NCI-H1105 treated with DMSO at 0.1 percent for 48 hours (cell line): Measurements from ENCODE around the gene CHST8.
A peak's percentile ranks its signal among the peaks of the same experiment; 100 is the strongest.

ENCODE experiments used
- DNase-seq: peaks from one replicate; lab custom pipeline; 2025; lab: John Stamatoyannopoulos, UW

CHST8 gene

DNA sequence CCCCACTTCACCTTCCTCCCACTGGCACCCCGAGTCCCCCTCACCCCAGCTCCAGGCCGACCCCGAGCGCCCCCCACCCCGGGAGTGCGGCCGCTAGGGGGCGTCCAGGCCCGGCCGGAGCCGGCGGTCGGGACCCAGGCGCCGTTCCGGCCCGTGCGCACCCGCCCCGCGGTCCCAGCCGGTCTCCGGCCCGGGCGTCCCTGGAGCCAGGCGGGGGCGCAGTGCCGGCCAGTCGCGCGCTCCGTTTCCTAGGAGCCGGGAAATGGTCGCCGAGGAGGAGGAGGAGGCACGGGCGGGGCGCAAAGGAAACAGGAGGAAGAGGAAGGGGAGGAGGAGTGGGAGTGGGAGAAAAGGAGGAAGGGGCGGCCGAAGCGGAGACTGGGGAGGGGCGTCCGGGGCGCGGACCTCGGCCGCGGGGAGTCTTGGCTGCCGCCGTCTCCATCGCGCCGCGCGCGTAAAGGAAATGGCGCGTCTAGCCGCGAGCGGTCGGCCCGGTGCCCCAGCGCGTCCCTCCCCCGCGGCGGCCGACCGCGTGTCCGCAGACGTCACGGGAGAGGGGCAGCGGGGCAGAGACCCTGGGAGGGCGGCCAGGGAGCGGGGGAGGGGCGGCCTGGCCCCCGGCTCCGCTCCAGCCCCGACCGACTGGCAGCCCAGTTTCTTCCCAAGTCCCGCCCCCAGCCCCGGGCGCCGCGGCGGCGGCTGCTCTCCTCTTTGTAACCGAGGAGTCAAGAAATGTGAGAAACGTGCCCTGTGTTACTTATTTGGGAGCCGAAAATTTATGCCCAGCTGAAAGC is 173.8 kb downstream of the CHST8 start:
- peak; percentile 64 for DNase-seq

DNA sequence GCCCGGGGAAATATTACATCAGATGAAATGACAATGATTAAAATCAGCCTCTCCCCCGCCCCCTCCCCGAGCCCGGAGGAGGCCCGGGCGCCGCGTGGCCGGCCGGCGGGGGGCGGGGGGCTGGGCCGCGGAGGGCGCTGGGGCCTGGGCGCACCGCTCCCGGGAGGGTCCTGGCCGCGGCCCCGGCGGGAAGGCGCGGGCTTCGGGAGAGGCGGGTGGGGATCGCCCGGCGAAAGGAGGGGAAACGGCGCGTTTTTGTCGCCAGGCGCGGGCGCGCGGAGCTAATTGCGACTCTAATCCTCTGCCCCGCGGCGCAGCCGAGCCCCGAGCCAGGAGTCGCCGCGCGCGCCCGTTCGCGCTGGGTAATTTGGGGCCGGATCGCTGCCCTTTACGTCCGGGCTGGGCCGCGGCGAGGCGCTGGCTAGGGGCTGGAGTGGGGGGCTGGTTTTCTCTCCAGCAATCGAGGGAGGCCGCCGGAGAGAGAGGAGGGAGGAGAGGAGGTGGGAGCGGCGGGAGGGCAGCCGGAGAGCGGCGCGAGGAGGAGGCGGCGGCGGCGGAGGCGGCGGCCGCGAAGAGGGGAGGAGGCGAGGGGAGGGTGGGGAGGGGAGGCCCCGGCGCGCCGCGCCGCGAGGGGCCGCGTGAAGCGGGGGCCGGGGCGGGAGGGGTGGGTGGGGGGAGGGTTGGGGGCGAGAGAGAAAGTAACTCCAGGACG is 174.6 kb downstream of the CHST8 start, which contains the start of gene KCTD15:
Gene KCTD15 (plus strand): TSS at position 707 of the 712 bp plus-strand sequence. CDS start 3,585 bp downstream, outside the sequence.
- peak; percentile 33 for DNase-seq

DNA sequence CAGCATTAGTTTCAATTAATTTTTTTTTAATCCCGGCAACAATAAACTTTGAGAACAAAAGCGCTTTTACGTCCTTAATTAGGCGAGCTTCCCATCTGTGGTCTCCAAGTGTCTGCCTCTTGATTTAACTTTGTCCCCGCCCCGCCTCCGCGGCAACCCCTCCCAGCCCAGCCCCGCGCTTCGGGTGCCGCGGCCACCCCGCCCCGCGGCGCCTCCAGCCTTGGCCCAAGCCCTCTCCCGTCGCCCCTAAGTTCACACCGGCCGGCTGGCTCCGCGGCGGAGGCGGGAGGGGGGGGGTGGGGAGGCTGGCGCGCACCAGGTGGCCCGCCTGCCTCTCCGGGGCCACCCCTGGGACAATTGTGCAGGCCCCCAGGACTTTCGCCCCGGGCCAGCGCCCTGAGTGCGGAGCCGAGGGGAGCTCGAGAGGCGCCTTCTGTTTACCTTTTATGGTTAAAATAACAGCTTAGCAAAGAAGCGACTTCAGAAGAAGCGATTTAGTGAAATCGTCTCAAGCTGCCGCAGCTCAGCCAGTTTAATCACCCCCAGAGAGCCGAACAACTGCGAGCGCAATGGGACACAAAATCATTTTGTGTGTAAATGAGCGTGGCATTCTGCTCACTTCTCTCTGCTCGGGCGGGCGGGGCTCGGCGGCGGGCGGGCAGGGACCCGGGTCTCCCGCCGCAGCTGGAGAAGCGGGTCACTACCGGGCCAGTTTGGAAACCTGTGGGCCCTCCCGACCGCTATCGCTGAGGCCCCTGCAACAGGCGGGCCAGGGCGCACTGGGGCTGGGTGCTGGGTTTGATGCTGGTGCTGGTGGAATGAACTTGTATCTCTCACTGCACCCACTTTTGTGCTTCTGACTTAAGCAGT is 176.3 kb downstream of the CHST8 start:
- peak; percentile 12 for DNase-seq

DNA sequence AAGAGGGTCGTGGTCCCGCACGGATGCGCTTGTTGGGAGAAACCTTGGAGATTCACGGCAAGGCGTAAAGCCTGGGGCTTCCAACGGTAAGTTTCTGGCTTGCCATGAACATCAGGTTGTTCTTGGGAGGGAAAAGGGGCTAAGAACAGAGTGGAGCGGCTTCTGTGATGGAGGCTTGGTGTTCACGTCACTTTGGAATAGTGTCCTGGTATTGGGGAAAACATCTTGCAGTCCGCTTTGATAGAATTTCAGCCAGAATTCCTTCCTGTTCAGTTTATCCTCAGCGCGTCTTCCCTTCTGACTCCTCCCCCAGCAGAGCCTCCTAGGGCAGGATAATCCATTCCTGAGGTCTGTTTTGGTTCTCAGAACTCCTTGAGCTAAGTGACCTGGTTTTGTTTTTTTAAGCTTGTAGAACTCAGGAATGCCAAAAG is 176.9 kb downstream of the CHST8 start:
- no peak for DNase-seq

DNA sequence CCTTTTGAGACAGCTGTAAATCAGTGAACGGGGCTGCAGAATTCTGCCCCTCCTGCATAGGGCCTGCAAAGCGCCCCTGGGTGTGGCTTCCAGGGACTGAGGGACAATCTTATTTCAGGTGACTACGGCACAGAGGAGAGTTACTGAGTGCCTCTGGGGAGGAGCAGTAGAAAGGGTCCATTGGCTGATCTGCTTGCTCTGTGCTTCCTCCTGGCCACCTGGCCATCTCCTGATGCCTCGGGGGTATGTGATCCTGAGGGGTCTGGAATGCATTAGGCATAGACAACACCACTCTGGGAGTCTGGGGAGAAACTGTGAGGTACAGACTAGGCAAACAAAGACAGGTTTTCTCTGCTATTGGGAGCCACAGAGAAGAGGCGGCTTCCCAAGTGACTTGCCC is 177.7 kb downstream of the CHST8 start:
- DNase-seq: no peak

DNA sequence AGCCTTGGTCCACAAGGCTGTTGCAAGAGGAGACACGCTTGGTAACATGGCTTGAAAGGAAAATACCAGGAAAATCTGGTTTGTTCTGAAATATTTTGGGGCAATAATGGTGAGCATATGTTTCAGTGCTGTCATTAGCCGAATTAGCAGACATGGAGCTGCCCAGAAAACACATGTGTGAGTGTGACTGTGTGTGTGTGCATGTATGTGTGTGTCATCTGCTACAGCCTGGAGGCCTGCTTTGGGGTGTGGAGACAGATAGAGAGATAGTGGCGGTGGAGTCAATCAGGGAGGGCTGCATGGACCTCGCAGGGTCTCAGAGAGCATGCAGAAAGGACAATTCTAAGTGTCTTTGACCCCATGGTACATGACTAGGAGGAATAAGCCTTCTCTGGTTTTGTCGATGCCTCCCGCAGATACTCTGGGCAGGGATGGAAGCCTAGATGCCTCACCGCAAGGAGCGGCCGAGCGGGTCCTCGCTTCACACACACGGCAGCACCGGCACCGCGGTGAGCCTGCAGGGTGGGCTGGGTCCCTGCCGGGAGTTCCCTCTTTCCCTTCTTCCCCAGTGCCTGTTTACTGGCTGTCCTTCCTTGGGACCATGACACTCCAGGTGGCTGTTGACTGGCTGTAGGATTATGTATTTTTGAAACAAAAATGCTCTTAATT is 178.4 kb downstream of the CHST8 start:
- no peak for DNase-seq

DNA sequence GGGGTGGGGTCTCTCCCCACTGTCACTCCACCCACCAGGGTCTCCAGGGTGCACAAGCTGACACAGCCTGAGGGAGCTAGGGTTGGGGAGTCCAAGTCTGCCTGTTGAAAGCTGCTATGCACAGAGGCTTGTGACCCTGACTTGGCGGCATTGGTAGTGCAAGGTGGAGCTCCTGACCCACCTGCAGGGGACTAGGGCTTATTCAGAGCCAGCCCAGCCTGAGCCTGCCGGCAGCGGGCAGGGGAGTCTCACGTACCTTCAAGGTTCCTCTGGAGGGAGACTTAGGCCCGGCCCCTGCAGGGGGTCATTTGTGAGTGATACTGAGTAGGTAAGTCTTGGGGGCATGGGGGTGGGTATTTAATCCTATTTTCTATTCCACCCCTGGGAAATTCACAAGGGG is 179.7 kb downstream of the CHST8 start:
- DNase-seq: no peak

DNA sequence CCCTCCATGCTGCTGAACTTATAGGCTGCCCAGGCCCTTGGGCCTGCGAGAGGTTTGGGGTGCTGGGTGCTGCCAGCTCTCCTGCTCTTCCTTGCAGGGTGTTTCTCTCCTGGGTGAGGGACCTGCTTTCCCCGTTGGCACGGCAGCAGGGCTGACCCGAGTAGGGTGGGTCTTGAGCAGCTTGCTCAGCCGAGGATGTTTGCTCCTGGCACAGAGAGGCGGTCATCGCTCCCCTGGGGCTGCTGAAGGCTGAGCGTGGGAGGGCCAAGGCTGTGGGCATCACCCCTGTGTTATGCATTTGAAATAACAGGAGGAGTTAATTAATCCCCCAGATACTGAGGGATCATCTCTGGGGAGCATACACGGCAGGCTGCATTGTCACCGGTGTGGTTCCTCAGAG is 180.2 kb downstream of the CHST8 start:
- no peak for DNase-seq

DNA sequence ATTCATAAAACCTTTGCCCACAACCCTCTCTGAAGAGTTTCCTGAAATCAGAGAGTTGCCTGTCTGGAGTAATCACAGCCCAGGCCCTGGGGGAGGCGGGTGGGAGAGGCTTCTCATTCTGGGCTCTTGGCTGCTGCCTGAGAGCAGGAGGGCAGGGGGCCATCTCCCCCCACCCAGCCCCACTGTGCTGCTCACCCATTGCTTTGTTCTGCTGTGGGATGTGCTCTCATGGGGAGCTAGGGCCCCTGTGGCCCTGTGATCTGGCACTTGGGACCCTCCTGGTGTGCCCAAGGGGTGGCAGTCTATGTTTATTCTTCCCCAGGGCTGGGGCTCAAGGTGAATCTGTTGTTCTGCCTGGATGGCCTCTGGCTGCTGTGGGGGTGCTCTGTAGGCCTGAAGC is 181.0 kb downstream of the CHST8 start:
- DNase-seq: no peak

DNA sequence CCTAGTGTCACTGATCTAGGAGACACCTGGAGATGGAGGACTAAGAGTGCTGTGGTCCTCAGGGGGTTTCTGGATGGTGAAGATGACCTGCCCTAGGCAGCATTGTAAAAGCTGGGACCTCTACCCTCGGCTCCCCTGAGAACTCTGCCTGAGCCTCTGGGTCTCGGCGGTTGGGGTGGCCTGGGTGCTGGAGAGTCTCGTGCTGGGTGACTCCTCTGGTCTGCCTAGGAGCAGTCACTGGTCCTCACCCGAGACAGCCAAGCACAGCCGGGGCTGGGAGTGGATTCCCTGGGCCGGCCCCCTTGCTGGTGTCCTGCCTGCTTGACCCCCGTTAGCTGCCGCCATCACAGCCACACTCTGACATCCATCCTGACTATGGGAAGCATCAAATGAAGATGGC is 181.6 kb downstream of the CHST8 start:
- no peak for DNase-seq

DNA sequence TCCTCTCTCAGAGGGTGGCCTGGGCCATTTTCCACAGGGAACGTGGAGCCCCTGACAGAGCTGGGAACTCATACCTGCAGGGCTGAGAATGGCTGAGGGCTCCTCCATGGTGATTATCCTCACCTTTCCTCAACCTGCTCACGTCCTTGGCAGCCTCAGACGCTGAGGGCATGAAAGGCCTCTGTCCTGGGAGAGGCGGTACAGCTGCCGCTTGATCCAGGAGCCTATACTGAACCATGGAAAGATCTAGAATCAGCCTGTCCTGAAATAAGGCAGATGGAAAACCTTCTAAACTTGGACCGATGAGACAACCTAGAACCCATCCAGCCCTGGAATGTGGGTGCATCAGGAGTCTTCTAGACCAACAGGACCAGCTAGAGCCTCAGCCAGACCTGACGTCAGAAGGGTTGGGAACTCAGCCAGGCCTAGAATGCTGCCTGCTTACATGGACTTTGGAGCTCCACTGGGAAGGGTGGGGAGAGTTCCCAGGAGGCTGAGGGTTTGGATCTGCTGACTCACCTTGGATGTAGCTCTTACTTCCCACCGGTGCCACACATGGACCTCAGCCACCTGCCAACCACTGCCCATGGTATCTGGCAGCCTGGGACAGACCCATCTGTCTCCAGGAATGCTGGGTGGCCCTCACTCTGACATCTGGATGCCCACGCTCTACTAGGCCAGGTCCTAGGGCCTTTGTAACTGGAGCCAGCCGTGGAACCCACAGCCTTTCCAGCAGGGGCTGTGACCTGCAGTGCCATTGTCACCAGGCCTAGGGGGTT is 182.5 kb downstream of the CHST8 start:
- DNase-seq: no peak

DNA sequence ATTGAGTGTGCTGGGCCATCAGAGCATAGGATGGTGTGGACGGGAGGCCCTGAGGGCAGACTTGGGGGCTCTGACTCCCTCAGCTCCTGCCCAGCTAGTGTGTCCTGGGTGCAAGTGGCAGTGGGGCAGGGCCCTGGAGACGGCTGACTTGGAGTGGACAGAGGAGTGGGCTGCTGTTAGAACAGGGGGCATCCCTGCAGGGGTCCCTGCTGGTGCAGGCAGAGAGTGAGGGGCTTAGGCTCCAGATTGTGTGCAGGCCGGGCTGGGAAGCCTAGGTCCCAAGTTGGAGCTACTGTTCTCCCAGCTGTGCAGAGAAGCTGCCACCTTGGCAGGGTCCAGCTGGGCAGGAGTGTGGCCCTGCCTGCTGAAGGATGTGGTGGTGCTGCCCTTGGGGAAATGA is 183.6 kb downstream of the CHST8 start:
- DNase-seq: no peak

DNA sequence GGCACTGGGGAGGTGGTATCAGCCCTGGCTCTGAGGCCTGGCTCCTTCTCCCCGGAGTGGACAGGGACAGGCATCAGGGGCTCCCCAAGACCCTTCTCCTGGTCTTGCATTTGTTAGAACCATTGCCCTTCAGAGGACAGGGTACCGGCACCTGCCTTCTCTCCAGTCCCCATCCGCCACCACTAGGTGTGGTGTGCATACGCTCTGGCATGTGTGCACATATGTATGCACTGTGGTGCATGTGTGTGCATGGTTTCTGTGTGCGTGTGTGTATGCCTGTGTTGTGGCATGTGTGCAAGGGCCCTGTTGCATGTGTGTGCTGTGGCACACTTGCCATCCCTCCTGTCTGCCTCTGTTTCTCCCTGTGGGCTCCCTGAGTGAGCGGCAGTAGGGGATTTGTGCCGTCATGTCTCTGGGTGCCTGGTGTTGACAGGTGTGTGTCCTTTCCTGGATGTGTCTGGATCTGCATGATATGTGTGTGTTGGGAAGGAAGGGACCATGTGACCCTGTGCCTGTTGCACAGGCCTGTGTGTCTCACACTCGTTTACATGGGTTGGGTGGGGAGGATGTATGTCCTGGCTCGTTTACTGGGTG is 184.2 kb downstream of the CHST8 start:
- no peak for DNase-seq

DNA sequence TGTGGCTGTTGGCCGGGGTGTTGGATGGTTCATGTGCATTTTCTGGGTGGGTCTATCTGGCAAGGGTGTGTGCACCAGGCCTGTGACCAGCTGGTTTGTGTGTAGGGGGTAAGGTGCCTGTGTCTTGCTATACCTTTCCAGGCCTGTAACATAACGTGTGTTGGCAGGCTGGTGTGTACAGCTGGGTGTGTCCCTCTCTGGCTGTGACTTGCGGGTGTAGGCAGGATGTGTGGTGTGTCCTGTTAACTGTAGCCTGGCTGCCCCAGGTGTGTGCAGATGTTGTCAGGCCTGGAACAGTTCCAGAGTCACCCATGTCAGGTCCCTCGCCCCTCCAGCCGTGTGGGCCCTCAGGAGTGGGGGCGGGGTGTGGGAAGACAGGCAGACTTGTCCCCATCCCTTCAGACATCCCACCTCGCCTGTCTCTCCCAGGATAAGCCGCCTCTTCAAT is 184.7 kb downstream of the CHST8 start:
- no peak for DNase-seq

DNA sequence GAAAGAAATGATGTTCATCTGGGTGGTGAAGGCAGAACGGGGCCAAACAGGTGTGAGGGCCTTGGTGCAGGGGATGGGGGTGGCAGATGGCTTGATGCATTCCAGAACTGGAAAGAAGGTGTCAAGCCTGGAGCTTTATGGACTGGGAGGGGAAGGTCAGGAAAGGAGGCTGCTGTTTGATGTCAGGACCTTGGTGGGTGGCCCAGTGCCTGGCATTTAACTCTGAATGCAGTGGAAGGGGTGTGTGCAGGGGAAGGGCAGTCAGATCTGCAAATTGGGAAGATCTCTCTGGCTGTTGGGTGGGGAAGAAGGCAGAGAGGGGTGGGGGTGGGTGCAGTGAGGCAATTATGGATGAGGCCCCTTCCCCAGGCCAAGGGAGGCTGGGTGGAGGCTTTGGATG is 186.6 kb downstream of the CHST8 start:
- no peak for DNase-seq

DNA sequence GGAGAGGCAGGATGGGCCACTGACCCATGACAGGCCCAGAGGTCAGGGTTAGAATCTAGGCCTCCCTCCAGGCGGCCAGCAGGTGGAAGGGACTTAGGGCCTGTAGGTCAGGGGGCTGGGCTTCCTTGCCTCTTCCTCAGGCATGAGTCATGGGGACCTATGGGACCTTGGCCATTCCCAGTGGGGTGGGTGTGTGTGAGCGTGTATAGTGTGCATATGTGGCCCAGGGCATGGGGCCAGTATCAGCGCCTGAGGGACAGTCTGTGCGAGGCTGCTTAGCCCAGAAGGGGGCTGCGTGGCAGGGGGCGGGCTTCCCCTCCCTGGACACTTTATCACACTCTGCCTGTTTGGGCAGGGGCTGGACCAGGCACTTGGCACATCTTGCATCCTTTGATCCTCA is 188.2 kb downstream of the CHST8 start:
- DNase-seq: no peak

DNA sequence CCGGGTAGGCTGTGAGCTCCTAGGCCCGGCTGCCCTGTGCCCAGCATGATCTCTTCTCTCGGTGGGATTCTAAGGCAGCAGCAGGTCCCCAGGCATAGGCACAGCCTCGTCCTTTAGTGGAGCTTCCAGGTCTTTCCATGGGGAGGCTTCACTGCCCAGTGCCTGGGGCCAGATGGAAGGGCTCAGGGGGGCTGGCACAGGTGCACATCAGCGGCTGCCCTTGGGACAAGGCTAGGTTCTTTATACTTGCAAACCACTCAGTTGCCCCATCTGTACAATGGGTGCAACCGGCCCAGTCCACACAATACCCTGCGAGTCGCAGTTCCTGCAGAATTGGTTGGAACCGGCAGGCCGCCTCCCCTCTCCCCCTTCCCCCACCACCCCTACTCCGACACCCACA is 189.1 kb downstream of the CHST8 start:
- DNase-seq: no peak

DNA sequence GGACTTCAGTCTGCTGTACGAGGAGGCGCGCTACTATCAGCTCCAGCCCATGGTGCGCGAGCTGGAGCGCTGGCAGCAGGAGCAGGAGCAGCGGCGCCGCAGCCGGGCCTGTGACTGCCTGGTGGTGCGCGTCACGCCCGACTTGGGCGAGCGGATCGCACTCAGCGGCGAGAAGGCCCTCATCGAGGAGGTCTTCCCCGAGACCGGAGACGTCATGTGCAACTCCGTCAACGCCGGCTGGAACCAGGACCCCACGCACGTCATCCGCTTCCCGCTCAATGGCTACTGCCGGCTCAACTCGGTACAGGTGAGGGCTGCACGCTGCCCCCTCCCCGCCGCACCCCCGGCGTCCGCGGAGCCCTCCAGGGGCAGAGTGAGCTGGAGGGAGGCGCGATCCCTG is 189.5 kb downstream of the CHST8 start:
- no peak for DNase-seq

DNA sequence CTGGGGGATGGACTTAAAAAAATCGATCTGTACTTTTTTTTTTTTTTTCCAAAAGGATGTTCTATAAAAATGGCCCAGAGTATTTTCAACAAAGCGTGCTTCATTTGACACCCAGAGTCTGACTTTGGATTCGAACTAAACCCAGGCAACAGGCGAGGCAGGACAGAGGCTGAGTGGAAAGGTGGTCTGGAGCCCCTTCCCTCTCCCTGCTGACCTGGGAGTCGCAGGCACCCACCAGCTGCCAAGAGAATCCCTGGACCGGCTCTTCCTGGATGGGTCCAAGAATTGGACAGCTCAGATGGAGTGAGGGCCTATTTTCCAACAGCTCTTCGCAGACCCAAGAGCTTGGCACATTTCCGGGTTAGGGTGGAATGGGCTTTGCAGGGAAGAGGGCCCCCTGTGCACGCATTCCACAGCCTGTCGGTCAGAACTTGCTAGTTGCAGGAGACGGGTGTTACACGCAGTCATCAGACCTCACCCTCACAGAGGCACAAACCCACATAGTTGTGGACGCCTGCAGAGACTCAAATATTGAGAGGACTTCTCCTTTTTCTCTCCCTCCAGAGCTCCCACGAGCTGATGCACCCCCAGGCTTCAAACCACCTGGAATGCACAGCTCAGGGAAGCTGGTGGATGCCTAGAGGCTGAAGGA is 190.1 kb downstream of the CHST8 start:
- DNase-seq: no peak
